Large intestine (tissue), 3 donors: ENCODE measurements around the gene SGCA. TPM values are rescaled to one million over a fixed set of nuclear protein-coding genes. Genes with fewer than 3 reads are reported as not detected.

ENCODE experiments used
- DNase-seq, 2 donors: peaks; one replicate each; pipeline versions ENCODE4 v3.0.0 to v3.0.0-alpha.2; 2013
- H3K27ac ChIP-seq: one replicate; pipeline ENCODE4 v1.5.1; 2013; ENCODE audit warnings: low read length
- H3K27me3 ChIP-seq: 2 replicates; pipeline ENCODE4 v1.6.1; 2013; ENCODE audit warnings: low read length; ENCODE audit not compliant: control insufficient read depth, insufficient read depth
- H3K36me3 ChIP-seq: 2 replicates; pipeline ENCODE4 v1.6.1; 2013; ENCODE audit warnings: low read length; ENCODE audit not compliant: control insufficient read depth, insufficient read depth
- H3K4me1 ChIP-seq: one replicate; pipeline ENCODE4 v1.6.1; 2013; ENCODE audit warnings: low read length; ENCODE audit not compliant: control insufficient read depth, insufficient read depth
- H3K4me3 ChIP-seq: one replicate; pipeline ENCODE4 v1.5.1; 2013; ENCODE audit warnings: low read length
- H3K9me3 ChIP-seq: one replicate; pipeline ENCODE4 v1.6.1; 2013; ENCODE audit warnings: mild to moderate bottlenecking, low read depth, low read length, moderate library complexity; ENCODE audit not compliant: control insufficient read depth
- WGBS: methylation state at CpG from one replicate; pipeline ENCODE4 v1.1.5; 2013; ENCODE audit warnings: low lambda C conversion rate; ENCODE audit not compliant: insufficient coverage; 5-methylcytosine and 5-hydroxymethylcytosine counted together
- polyA plus RNA-seq: library from polyadenylated mRNA; unstranded; fragments of 120-200 nt; gene quantifications from one replicate; pipeline ENCODE4 v1.2.1, GENCODE V29; 2013

The SGCA gene
- polyA plus RNA-seq, 1 donor: 1.2 TPM

GRCh38 chr17:50205963-50206505 lies 40.2 kb downstream of the SGCA start:
- Histone ChIP-seq H3K4me3 (no peak overlapping the region), H3K27ac (peak overlapping the region; percentile 62), H3K9me3 (peaks cover 3% of the 10 kb centered on the region), H3K36me3 (no peaks in the 10 kb centered on the region), H3K27me3 (peaks cover 55% of the 10 kb centered on the region), H3K4me1 (peaks cover 23% of the 10 kb centered on the region)
- DNase-seq: no peak
- no CpG with 5 or more reads among the region's 7 CpGs for WGBS

GRCh38 chr17:50206604-50207293 lies 40.9 kb downstream of the SGCA start:
- H3K4me1 ChIP-seq: peaks cover 25% of the 10 kb centered on the region
- H3K27me3 ChIP-seq: peaks cover 49% of the 10 kb centered on the region
- 41% methylated on average over 5 of the region's 18 CpGs for WGBS
- H3K27ac ChIP-seq: peak overlapping the region; percentile 33
- H3K4me3 ChIP-seq: no peak overlapping the region
- peak in 1 of 2 donors; percentile 43 for DNase-seq
- no peaks in the 10 kb centered on the region for H3K9me3 ChIP-seq
- H3K36me3 ChIP-seq: no peaks in the 10 kb centered on the region

- Histone ChIP-seq H3K9me3 (no peaks in the 10 kb centered on the region), H3K27me3 (peaks cover 43% of the 10 kb centered on the region), H3K4me3 (no peak overlapping the region), H3K27ac (peak overlapping the region; percentile 33), H3K36me3 (no peaks in the 10 kb centered on the region), H3K4me1 (peaks cover 29% of the 10 kb centered on the region)
- no peak for DNase-seq
- no CpG with 5 or more reads among the region's 5 CpGs for WGBS
Observed at GRCh38 chr17:50207315-50207714, 41.5 kb downstream of the SGCA start.

GRCh38 chr17:50207792-50208567 lies 42.2 kb downstream of the SGCA start:
- no peak for DNase-seq
- 100% methylated on average over 1 of the region's 8 CpGs for WGBS
- Histone ChIP-seq H3K9me3 (no peaks in the 10 kb centered on the region), H3K4me3 (no peak overlapping the region), H3K36me3 (no peaks in the 10 kb centered on the region), H3K4me1 (peaks cover 29% of the 10 kb centered on the region), H3K27me3 (peaks cover 36% of the 10 kb centered on the region), H3K27ac (no peak overlapping the region)

- Histone ChIP-seq H3K4me1 (peaks cover 29% of the 10 kb centered on the region), H3K9me3 (no peaks in the 10 kb centered on the region), H3K27ac (no peak overlapping the region), H3K36me3 (no peaks in the 10 kb centered on the region), H3K27me3 (peaks cover 32% of the 10 kb centered on the region), H3K4me3 (no peak overlapping the region)
- WGBS: no CpG with 5 or more reads among the region's 3 CpGs
- no peak for DNase-seq
Observed at GRCh38 chr17:50208611-50209061, 42.8 kb downstream of the SGCA start.

- Histone ChIP-seq H3K27ac (peak overlapping the region; percentile 64), H3K27me3 (peaks cover 29% of the 10 kb centered on the region), H3K4me1 (peaks cover 29% of the 10 kb centered on the region), H3K9me3 (no peaks in the 10 kb centered on the region), H3K4me3 (no peak overlapping the region), H3K36me3 (no peaks in the 10 kb centered on the region)
- 80% methylated on average over 1 of the region's 6 CpGs for WGBS
- no peak for DNase-seq
Observed at GRCh38 chr17:50209133-50209471, 43.3 kb downstream of the SGCA start.

- peak; percentile 79 to 82 for DNase-seq
- H3K27me3 ChIP-seq: peaks cover 26% of the 10 kb centered on the region
- no peaks in the 10 kb centered on the region for H3K9me3 ChIP-seq
- no peak overlapping the region for H3K4me3 ChIP-seq
- H3K4me1 ChIP-seq: peaks cover 29% of the 10 kb centered on the region
- H3K27ac ChIP-seq: peak overlapping the region; percentile 86
- WGBS: no CpG with 5 or more reads among the region's 16 CpGs
- no peaks in the 10 kb centered on the region for H3K36me3 ChIP-seq
Observed at GRCh38 chr17:50209472-50210239, 43.9 kb downstream of the SGCA start.

- Histone ChIP-seq H3K4me3 (no peak overlapping the region), H3K27me3 (peaks cover 17% of the 10 kb centered on the region), H3K36me3 (no peaks in the 10 kb centered on the region), H3K27ac (peak overlapping the region; percentile 86), H3K4me1 (peaks cover 29% of the 10 kb centered on the region), H3K9me3 (no peaks in the 10 kb centered on the region)
- WGBS: no CpG with 5 or more reads among the region's 26 CpGs
- peak; percentile 67 for DNase-seq
Observed at GRCh38 chr17:50210240-50211225, 44.7 kb downstream of the SGCA start.

- Histone ChIP-seq H3K4me3 (no peak overlapping the region), H3K27ac (peak overlapping the region; percentile 86), H3K36me3 (no peaks in the 10 kb centered on the region), H3K4me1 (peaks cover 26% of the 10 kb centered on the region), H3K27me3 (peaks cover 14% of the 10 kb centered on the region), H3K9me3 (no peaks in the 10 kb centered on the region)
- DNase-seq: no peak
- WGBS: 100% methylated on average over 1 of the region's 9 CpGs
Observed at GRCh38 chr17:50211249-50212120, 45.7 kb downstream of the SGCA start.
